ENCODE data around the gene EIF4E1B.

- TF ChIP-seq, protein P1, sequence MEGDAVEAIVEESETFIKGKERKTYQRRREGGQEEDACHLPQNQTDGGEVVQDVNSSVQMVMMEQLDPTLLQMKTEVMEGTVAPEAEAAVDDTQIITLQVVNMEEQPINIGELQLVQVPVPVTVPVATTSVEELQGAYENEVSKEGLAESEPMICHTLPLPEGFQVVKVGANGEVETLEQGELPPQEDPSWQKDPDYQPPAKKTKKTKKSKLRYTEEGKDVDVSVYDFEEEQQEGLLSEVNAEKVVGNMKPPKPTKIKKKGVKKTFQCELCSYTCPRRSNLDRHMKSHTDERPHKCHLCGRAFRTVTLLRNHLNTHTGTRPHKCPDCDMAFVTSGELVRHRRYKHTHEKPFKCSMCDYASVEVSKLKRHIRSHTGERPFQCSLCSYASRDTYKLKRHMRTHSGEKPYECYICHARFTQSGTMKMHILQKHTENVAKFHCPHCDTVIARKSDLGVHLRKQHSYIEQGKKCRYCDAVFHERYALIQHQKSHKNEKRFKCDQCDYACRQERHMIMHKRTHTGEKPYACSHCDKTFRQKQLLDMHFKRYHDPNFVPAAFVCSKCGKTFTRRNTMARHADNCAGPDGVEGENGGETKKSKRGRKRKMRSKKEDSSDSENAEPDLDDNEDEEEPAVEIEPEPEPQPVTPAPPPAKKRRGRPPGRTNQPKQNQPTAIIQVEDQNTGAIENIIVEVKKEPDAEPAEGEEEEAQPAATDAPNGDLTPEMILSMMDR (IDR thresholded peaks at IDR 0.05), result no peak
- TF ChIP-seq POLR2AphosphoS5 (IDR thresholded peaks at IDR 0.05) (no peak), POLR2A (IDR thresholded peaks at IDR 0.05; ENCODE audit: low read depth) (no peak)
These were observed 6.3 kb upstream of the EIF4E1B start for GRCh38 chr5:176624142-176624541.
